NCI-H524 treated with DMSO at 0.1 percent for 48 hours (cell line): ENCODE results near the gene LILRB3.
A peak's percentile ranks its signal among the peaks of the same experiment; 100 is the strongest.
"Not testable (repeated sequence)": the region's sequence is repeated elsewhere in the genome, so short reads cannot be mapped to it uniquely, and the experiment has no call there.

Source experiments
- DNase-seq: peaks from one replicate; lab custom pipeline; 2025; lab: John Stamatoyannopoulos, UW

LILRB3 gene

DNA sequence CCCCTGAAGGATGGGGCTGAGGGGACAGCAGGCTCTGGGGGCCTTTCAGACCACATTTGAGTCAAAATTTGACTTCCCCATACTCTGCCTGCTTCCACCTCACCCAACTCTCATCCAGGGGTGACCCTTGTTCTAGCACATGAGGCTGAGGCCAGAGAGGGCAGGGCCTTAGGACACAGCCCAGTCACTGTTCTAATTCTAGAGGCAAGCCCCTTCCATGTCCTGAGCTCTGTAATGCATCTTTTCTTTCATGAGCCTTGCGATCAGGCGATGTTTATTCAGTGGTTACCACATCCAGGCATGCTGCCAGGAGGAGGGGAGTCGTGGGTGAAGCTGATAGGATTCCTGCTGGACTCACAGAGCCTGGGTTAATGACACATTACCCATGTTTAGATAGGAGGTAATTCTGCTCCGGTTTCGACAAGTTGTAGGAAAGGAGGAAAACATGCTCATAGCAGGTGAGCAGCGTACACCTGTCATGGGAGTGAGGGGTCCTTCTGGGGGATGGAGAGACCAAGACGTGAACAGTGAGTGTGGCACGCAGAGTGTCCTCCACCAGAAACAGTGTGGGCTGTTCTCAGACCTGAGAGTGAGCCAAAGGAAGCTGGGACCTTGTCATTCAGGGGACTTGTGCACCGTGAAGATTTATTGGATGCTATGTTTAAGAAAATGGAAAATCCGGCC lies 12.9 kb downstream of the LILRB3 start:
- no peak for DNase-seq

DNA sequence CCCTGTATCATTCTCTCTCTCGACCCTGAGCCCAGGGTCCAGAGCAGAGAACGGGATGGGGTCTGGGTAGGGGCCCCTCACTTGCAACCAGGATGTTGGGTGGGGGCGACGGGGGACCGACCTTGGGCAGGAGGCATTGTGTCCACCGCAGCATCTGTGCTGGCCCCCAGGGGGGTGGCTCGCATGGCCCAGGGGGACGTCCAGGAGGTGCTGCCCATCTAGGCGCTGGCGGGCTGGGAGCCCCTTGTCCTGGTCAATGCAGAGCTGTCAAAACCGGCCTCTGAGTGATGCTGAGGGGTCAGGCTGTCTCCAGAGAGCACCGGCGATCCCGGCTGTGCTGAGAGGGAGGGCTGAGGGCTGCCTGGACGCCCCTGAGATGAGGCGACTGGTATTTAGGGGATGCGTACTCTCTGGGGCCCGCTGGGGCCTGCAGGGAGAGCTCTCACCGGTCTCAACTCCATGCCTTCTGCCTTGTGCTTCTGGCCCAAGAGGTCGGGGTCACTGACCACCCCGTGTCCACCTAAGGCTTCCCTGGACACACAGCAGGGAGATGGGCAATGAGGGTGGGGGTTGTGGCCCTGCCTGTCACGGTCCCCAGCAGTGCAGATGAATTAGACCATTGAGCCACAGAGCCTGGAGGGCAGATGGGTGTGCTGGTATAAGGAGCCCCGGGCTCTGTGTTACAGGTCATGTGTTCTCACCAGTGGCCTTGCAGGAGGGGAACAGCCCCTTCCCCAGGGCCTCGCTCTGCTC lies 13.6 kb downstream of the LILRB3 start:
- DNase-seq = no peak

DNA sequence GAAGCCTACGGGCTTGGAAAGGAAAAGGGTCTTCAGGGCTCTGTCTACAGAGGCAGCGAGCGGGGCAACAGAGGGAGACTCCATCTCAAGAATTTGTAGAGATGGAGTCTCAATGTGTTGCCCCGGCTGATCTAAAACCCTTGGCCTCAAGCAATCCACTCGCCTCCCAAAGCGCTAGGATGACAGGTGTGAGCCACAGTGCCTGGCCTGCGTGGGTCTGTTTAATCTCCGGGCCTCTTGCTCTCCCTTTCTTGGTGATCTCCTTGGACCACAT lies 14.1 kb downstream of the LILRB3 start:
- DNase-seq = no peak

DNA sequence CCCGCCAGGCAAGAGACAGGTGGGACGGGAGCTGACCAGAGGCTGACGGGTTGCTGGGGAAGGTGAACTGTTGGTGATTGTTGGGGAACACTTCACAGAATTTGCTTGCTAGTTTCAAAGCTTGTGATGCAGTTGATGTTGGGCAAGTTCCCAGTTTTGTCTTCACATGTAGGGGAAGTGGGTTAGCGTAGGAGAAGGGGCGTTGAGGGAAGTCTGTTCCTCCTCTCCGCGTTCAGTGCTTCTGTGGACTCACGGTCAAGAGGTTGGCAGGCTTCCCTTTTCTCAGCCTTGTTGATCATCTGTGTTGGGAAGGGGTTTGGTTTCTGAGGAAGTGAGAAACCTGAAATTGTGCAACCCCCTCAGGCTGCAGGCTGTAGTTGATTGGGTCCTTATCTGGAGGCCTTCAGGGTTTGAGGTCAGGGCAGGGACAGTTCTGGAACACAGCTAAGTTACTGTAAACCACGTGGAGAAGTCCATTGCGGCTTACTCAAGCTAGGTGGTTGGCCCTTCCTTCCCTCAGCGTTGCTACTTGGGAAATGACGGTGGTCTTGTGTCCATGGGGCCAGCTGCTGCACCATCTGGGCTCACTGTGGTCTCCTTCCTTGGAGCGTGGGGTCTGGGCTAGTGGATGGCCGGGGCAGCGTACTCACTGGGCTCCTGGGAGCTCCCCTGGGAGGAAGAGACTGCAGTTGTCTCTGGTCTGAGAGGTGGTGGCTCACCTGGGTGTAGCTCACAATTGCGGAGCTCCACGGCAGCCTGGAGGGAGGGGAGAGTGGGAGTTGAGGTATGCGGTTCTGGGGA lies 14.6 kb downstream of the LILRB3 start:
- no peak for DNase-seq

DNA sequence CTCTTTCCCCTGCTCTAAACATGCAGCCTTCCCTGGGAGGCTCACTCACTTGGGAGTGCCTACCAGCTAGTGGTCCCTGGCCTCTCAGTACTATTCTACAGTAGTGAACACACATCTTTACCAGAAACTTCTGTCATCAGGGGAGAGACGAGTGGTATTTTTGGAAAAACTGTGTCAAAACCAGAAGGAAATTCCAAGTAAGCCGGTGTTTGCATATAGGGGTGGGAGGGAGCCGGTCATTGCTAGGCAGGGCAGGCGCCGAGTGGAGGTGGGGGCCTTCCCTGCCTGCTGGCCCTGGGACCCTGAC lies 15.2 kb downstream of the LILRB3 start:
- no peak for DNase-seq

DNA sequence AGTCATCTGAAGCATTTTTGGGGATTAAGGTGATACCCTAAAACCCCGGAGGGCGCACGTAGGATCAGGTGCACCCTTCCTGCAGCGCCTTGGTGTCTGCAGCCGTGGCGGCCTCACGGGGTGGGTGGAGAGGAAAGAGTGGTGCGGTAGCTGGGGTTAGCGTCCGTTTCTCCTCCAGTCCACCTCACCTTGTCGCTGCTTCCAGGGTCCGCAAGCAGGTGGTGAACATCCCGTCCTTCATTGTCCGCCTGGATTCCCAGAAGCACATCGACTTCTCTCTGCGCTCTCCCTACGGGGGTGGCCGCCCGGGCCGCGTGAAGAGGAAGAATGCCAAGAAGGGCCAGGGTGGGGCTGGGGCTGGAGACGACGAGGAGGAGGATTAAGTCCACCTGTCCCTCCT lies 15.6 kb downstream of the LILRB3 start:
- DNase-seq = not testable (repeated sequence)

DNA sequence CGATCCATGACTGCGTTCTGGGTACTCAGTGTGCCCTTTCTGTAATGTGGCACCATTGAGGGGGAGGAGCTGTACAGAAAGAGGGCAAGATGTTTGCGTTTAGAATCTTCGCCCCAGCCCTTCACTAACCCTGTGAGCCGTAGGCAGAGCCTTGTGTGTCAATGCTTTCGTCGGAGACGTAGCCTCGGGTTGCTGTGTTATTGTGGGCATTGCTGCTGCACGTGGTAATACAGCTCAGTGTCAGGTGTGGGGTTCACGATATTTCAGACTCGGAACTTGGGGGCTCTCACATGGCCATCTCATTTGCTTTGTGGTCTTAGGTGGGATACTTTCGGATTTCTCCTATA lies 16.0 kb downstream of the LILRB3 start:
- DNase-seq = no peak

DNA sequence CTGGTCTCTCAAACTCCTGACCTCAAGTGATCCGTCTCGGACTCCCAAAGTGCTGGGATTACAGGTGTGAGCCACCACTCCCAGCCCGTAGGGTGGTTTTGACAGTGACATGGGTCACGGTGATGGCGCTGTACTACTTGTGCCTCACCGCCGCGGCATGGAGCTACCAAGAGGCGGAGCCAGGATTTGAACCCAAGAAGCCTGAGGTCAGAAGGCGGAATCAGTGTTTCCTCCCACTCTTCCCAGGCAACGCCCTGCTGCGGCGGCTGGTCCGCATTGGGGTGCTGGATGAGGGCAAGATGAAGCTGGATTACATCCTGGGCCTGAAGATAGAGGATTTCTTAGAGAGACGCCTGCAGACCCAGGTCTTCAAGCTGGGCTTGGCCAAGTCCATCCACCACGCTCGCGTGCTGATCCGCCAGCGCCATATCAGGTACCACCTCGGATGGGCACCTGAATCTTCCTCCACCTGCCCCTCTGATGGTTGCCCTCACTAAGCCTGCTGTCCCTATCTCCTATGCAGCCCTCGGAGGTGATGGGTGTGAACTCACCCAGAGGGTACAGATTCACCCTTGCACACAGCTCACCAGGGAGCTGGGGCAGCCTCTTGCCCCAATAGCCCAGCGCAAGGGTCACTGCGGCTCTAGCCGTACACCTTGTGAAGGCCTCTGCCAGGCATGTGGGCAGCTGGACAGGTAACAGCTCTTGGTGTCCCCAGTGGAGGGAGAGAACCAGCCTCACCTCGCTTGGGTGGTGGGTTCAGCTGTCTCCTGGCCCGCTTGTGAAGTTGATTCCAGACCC lies 16.6 kb downstream of the LILRB3 start:
- DNase-seq = no peak

DNA sequence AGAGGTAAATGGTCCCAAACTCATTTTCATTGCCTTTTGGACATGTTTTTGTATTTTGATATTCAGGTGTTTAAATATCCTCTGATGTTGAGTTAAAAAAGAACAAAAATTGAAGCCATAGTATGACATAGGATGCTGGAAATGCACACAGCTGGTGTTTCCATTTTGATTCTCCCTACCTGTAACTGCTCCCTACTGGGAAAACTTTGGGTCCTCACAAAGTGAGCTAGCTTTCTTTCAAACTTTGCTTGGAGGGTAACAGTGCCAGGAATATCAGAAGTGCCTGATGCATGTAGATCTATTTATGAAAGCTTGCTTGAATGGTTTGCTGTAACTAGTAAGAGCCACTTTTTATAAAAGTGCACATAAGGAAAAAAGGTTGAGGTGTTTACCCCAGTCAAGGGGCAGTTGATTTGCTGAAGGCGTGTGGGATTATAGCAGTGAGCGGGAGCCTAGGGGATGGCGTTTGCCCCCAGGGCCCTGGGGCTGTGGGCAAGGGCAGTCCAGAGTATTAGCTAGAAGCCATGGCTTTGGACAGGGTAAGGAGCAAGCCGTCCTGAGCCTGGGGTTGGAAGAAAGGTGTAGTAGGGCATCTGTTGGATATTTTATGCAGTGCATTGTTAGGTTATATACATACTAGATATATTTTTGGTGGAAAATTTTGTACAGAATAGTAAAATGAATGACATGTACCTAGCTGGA lies 17.9 kb downstream of the LILRB3 start:
- no peak for DNase-seq

DNA sequence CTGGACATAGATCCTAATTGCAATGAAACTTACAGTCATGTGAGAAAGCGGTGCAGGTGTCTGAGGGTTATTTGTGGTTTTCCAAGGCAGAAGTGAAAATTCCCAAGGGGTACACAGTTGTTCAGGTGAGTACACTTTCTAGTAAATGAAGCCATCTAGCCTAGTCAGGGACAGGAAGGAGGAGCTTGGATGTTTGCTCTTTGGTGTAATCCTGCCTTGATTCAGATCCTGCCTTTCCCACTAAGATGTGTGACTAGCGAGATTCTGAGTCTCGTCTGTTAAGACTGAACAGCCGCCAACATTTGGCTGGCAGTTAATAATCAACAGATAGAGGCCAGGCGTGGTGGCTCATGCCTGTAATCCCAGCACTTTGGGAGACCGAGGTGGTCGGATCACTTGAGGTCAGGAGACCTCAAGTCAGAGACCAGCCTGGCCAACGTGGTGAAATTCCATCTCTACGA lies 19.6 kb downstream of the LILRB3 start:
- no peak for DNase-seq

DNA sequence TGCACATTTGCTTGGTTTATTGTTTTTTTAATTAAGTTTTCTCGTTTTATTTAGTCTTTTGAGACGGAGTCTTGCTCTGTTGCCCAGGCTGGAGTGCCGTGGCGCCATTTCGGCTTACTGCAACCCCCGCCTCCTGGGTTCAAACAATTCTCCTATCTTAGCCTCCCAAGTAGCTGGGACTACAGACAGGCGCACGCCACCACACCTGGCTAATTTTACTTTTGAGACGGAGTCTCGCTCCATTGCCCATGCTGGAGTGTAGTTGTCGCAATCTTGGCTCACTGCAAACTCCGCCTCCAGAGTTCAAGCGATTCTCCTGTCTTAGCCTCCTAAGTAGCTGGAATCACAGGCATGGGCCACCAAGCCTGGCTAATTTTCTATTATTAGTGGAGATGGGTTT lies 20.8 kb downstream of the LILRB3 start:
- DNase-seq = no peak

DNA sequence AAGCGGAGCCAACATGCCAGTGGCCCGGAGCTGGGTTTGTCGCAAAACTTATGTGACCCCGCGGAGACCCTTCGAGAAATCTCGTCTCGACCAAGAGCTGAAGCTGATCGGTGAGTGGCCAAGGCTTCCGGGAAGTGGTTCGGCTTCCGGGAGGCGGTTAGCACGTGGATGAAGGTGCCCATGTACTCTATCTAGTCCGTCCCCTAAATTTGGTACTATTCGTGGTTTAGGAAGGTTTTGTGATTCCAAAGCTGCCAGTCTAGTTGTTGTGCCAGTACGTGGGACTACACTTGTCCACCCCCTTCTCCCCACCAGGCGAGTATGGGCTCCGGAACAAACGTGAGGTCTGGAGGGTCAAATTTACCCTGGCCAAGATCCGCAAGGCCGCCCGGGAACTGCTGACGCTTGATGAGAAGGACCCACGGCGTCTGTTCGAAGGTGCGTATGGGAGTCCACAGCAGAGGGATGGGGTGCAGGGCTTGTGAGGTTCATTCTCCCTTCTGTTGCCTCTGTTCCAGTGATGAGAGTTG lies 21.6 kb downstream of the LILRB3 start:
- no peak for DNase-seq

DNA sequence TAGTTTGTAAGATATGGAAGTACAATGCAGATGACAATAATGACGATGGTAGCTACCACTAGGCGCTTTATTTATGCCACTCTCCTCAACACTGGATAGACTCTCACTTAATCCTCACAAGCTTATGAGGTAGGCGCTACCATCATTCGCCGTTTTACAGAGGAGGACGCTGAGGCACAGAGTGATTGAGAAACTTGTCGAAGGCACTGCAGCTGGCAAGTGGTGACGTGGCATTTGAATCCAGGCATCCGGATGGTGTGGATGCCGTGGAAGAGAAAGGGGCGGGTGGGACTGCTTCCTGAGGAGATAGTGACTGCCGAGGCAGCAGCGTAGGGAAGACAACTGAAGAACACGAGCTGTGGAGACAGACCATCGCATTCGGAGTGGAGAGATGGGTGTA lies 23.4 kb downstream of the LILRB3 start:
- DNase-seq = no peak

DNA sequence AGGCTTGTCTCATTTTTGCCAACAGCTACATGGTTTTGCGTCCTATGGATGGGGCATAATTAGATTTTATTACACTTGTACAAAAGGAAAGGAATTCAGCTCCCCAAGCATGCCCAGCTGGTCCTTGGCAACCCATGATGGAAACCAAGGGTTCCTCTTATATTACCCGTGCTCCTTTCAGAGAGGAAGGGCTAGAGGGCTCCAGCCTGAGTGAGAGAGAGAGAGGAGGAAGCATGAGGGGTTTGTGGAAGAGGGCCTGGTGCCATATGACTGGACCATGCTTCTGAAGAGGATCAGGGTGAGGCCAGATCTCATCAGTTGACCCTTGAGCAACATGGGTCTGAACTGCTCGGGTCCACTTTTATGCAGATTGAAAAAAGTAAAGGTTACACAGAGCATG lies 25.7 kb downstream of the LILRB3 start:
- DNase-seq = no peak

DNA sequence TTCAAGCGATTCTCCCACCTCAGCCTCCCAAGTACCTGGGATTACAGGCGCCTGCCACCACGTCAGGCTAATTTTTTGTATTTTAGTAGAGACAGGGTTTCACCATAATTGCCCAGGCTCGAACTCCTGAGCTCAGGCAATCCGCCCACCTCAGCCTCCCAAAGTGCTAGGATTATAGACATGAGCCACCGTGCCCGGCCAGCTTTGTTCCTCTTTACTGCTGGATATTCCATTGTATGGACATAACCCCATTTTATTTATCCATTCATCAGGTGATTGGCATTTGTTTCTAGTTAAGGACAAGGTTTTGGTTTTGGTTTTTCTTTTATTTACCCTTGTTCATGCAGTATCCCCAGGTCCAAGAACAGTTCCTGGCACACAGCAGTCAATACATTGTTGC lies 26.3 kb downstream of the LILRB3 start:
- DNase-seq = no peak

DNA sequence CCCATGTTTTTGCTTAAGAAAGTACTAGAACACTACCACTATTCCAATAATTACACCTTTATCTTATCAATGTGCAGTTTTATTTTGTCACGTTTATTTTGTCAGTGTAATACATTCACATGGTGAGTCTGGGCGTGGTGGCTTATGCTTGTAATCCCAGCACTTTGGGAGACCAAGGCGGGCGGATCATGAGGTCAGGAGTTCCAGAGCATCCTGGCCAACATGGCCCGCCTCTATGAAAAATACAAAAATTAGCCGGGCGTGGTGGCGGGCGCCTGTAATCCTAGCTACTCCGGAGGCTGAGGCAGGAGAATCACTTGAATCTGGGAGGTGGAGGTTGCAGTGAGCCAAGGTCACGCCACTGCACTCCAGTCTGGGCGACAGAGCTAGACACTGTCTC lies 28.3 kb downstream of the LILRB3 start:
- DNase-seq = not testable (repeated sequence)

DNA sequence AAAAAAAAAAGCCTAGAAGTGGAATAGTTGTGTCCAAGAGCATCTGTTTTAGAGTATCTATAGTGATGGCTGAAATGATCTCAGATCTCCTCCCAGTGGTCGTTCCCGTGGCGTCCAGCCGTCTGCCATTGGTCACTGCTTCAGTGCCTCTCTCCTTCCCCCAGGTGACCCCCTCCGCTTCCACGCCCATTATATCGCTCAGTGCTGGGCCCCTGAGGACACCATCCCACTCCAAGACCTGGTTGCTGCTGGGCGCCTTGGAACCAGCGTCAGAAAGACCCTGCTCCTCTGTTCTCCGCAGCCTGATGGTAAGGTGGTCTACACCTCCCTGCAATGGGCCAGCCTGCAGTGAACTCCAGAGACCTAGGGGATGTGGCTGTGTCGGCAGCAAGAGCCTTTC lies 29.8 kb downstream of the LILRB3 start:
- DNase-seq = no peak

DNA sequence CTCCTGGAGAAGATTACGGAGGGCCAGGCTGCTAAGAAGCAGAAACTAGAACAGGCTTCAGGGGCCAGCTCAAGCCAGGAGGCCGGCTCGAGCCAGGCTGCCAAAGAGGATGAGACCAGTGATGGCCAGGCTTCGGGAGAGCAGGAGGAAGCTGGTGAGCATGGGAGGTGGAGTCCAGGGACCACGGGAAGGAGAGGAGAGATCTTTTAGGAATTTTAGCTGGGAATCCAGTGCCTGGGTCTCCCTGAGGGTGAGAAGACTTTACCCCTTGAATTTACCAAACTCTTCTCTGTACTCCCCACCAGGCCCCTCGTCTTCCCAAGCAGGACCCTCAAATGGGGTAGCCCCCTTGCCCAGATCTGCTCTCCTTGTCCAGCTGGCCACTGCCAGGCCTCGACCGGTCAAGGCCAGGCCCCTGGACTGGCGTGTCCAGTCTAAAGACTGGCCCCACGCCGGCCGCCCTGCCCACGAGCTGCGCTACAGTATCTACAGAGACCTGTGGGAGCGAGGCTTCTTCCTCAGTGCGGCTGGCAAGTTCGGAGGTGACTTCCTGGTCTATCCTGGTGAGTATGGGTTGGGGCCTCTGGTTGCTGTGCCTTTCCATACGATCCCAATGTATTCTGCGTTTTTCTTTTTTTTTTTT lies 30.9 kb downstream of the LILRB3 start:
- no peak for DNase-seq

DNA sequence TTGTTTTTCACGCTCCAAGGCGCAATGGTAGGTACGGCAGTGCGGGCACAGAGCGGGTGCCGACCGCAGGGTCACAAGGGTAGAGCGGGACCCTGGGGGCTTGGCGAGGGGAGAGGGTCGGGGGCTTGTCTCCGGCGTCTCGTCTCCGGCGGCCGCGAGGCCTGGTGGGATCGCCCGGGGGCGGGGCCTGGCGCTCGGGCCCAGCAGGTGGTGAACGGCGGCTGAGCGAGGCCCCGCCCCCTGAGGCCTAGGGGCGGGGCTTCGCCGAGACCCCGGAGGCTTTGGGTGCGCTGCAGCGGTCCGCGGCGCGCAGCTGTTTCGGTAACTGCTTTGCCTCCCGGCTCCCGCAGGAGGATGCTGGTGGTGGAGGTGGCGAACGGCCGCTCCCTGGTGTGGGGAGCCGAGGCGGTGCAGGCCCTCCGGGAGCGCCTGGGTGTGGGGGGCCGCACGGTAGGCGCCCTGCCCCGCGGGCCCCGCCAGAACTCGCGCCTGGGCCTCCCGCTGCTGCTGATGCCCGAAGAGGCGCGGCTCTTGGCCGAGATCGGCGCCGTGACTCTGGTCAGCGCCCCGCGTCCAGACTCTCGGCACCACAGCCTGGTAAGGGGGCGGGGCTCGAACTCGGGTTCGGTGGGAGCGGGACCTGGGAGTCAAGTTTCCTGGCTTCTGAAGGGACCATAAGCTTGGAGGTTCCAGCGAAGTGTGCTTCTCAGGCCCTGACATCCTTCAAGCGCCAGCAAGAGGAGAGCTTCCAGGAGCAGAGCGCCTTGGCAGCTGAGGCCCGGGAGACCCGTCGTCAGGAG lies 31.6 kb downstream of the LILRB3 start, which contains the start of gene TSEN34:
Gene TSEN34, plus strand, starts transcription at position 298 of the 800 bp plus-strand sequence. Its CDS starts 57 bp downstream, at position 355.
- DNase-seq = no peak

DNA sequence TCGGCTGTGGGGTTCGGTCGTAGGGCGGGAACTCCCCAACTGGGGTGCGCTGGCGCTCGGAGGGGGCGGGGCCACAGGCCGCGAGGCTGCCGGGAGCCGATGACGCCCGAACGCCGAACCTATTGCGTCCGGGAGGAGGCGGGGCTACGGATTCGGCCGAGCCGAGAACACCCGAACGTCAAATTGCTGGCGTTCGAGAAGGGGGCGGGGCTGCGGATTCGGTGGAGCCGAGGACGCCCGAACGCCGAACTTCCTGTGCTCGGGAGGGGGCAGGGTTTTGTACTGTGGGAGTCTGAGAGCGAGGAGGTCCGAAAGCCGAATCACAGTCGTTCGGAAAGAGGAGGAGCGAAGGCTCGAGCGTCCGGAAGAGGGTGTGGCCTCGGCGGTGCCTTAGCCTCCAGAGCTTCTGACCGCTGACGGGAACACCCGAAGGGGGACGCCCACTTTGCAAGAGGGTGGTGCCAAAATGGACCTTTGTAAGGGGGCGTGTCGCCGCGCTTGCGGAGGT lies 32.2 kb downstream of the LILRB3 start:
- DNase-seq = peak; percentile 91
